GM23338 (cell line): ENCODE measurements around the gene CCL18. TPM values are rescaled to one million over a fixed set of nuclear protein-coding genes. Genes with fewer than 3 reads are reported as not detected.
"Not testable (repeated sequence)": the region's sequence is repeated elsewhere in the genome, so short reads cannot be mapped to it uniquely, and the experiment has no call there.

ENCODE experiments used
- ATAC-seq: fragments of 200-7000 bp; cut with Tn5 transposase; 3 replicates; pipeline ENCODE4 v1.9.1; 2020
- DNase-seq: peaks from one replicate; pipeline ENCODE4 v3.0.0-alpha.2; 2015; ENCODE audit warnings: low spot score
- H2AFZ ChIP-seq: fragments of 200-600 bp; sonication (generic); 2 replicates; pipeline ENCODE4 v1.8.0; 2016; ENCODE audit warnings: antibody characterized with exemption, mild to moderate bottlenecking, moderate library complexity
- H3F3A ChIP-seq: fragments of 200-600 bp; sonication (generic); replicated peaks from 2 replicates; pipeline ENCODE4 v1.8.0; 2017; ENCODE audit warnings: antibody characterized with exemption, mixed run types, low read depth
- H3K27ac ChIP-seq: fragments of 200-600 bp; sonication (generic); 2 replicates; pipeline ENCODE4 v1.6.1; 2016; ENCODE audit warnings: low read depth
- H3K27me3 ChIP-seq: fragments of 200-600 bp; sonication (generic); 2 replicates; pipeline ENCODE4 v1.8.0; 2016; ENCODE audit warnings: mild to moderate bottlenecking, mixed run types, moderate library complexity; ENCODE audit not compliant: insufficient read depth
- H3K36me3 ChIP-seq: fragments of 200-600 bp; sonication (generic); 2 replicates; pipeline ENCODE4 v1.8.0; 2016; ENCODE audit warnings: mild to moderate bottlenecking; ENCODE audit not compliant: insufficient read depth
- H3K4me1 ChIP-seq: fragments of 200-600 bp; sonication (generic); 2 replicates; pipeline ENCODE4 v1.8.0; 2016; ENCODE audit warnings: mild to moderate bottlenecking, moderate library complexity; ENCODE audit not compliant: insufficient read depth
- H3K4me2 ChIP-seq: fragments of 200-600 bp; sonication (generic); 2 replicates; pipeline ENCODE4 v1.7.1; 2017; ENCODE audit warnings: mixed run types
- H3K4me3 ChIP-seq: fragments of 200-600 bp; sonication (generic); 2 replicates; pipeline ENCODE4 v1.6.1; 2016; ENCODE audit warnings: mixed run types
- H3K79me2 ChIP-seq: fragments of 200-600 bp; sonication (generic); replicated peaks from 2 replicates; pipeline ENCODE4 v1.8.0; 2017; ENCODE audit warnings: mild to moderate bottlenecking; ENCODE audit not compliant: insufficient read depth
- H3K9me2 ChIP-seq: fragments of 200-600 bp; sonication (generic); 2 replicates; pipeline ENCODE4 v1.8.0; 2017; ENCODE audit not compliant: insufficient read depth
- H4K20me1 ChIP-seq: fragments of 200-600 bp; sonication (generic); replicated peaks from 2 replicates; pipeline ENCODE4 v1.8.0; 2017; ENCODE audit warnings: mild to moderate bottlenecking; ENCODE audit not compliant: insufficient read depth
- H3K27ac Mint-ChIP-seq: 2 replicates; pipeline ENCODE4 v1.8.0; 2020; ENCODE audit warnings: inconsistent platforms, mild to moderate bottlenecking, moderate library complexity, mixed read lengths
- H3K27me3 Mint-ChIP-seq: 3 replicates; pipeline ENCODE4 v1.8.0; 2022; ENCODE audit warnings: low read depth, mild to moderate bottlenecking, moderate library complexity, mixed read lengths, inconsistent platforms; ENCODE audit not compliant: insufficient read depth, poor library complexity
- H3K36me3 Mint-ChIP-seq: 3 replicates; pipeline ENCODE4 v1.8.0; 2021; ENCODE audit warnings: low read depth, mild to moderate bottlenecking, inconsistent platforms, moderate library complexity, mixed read lengths
- H3K4me1 Mint-ChIP-seq: 3 replicates; pipeline ENCODE4 v1.8.0; 2020; ENCODE audit warnings: mild to moderate bottlenecking, inconsistent platforms, mixed read lengths
- H3K4me3 Mint-ChIP-seq: 3 replicates; pipeline ENCODE4 v1.8.0; 2021; ENCODE audit warnings: moderate library complexity, mild to moderate bottlenecking, inconsistent platforms, mixed read lengths
- H3K9me3 Mint-ChIP-seq: 3 replicates; pipeline ENCODE4 v1.8.0; 2020; ENCODE audit warnings: moderate library complexity, mild to moderate bottlenecking, inconsistent platforms, mixed read lengths
- polyA plus RNA-seq: library from polyadenylated mRNA; unstranded; fragments of >200 nt; fragmentation: Nextera tagmentation; extraction: Ambion mirVana; gene quantifications from 2 replicates; pipeline ENCODE4 v1.2.1, GENCODE V29; 2016
- small RNA-seq: library from RNA; depleted of rRNA; stranded (forward); fragments of <200 nt; gene quantifications from one replicate; pipeline ENCODE3, GENCODE V24; 2014; ENCODE audit warnings: low replicate concordance
- total RNA-seq: library from RNA; depleted of rRNA; stranded (reverse); fragments of >200 nt; shearing (Covaris generic); gene quantifications from 2 replicates; pipeline ENCODE4 v1.2.3, GENCODE V29; 2014; rRNA removed
- TF ChIP-seq, protein P1 (sequence below): fragments of 250-450 bp; sonication (Bioruptor Pico); IDR thresholded peaks from 2 replicates; pipeline ENCODE4 v1.5.0; 2020; ENCODE audit warnings: mild to moderate bottlenecking, moderate library complexity

Gene CCL18
- total and polyA plus RNA-seq, 2 experiments from 2014 or later: not detected

DNA sequence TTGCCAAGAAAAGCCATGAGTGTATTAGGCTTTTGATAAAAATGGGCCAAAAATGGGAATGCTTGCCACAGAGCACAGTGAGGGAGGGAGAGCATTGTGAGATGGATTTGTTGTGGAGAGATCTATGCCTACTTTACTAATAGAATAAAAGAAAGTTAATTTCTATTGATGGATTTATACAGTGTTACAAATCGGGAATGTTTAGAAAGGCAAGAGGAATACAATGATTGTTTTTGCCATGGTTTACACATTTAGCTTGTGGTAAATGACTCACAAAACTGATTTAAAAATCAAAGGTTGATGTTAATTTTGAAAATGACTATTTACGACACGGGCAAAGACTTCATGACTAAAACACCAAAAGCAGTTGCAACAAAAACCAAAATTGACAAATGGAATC, 56.1 kb downstream of the CCL18 start (continued):
- TF ChIP-seq, protein P1, sequence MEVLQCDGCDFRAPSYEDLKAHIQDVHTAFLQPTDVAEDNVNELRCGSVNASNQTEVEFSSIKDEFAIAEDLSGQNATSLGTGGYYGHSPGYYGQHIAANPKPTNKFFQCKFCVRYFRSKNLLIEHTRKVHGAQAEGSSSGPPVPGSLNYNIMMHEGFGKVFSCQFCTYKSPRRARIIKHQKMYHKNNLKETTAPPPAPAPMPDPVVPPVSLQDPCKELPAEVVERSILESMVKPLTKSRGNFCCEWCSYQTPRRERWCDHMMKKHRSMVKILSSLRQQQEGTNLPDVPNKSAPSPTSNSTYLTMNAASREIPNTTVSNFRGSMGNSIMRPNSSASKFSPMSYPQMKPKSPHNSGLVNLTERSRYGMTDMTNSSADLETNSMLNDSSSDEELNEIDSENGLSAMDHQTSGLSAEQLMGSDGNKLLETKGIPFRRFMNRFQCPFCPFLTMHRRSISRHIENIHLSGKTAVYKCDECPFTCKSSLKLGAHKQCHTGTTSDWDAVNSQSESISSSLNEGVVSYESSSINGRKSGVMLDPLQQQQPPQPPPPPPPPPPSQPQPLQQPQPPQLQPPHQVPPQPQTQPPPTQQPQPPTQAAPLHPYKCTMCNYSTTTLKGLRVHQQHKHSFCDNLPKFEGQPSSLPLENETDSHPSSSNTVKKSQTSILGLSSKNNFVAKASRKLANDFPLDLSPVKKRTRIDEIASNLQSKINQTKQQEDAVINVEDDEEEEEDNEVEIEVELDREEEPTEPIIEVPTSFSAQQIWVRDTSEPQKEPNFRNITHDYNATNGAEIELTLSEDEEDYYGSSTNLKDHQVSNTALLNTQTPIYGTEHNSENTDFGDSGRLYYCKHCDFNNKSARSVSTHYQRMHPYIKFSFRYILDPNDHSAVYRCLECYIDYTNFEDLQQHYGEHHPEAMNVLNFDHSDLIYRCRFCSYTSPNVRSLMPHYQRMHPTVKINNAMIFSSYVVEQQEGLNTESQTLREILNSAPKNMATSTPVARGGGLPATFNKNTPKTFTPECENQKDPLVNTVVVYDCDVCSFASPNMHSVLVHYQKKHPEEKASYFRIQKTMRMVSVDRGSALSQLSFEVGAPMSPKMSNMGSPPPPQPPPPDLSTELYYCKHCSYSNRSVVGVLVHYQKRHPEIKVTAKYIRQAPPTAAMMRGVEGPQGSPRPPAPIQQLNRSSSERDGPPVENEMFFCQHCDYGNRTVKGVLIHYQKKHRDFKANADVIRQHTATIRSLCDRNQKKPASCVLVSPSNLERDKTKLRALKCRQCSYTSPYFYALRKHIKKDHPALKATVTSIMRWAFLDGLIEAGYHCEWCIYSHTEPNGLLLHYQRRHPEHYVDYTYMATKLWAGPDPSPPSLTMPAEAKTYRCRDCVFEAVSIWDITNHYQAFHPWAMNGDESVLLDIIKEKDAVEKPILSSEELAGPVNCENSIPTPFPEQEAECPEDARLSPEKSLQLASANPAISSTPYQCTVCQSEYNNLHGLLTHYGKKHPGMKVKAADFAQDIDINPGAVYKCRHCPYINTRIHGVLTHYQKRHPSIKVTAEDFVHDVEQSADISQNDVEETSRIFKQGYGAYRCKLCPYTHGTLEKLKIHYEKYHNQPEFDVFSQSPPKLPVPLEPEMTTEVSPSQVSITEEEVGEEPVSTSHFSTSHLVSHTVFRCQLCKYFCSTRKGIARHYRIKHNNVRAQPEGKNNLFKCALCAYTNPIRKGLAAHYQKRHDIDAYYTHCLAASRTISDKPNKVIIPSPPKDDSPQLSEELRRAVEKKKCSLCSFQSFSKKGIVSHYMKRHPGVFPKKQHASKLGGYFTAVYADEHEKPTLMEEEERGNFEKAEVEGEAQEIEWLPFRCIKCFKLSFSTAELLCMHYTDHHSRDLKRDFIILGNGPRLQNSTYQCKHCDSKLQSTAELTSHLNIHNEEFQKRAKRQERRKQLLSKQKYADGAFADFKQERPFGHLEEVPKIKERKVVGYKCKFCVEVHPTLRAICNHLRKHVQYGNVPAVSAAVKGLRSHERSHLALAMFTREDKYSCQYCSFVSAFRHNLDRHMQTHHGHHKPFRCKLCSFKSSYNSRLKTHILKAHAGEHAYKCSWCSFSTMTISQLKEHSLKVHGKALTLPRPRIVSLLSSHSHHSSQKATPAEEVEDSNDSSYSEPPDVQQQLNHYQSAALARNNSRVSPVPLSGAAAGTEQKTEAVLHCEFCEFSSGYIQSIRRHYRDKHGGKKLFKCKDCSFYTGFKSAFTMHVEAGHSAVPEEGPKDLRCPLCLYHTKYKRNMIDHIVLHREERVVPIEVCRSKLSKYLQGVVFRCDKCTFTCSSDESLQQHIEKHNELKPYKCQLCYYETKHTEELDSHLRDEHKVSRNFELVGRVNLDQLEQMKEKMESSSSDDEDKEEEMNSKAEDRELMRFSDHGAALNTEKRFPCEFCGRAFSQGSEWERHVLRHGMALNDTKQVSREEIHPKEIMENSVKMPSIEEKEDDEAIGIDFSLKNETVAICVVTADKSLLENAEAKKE (CRISPR knock-in tag): no peak

GRCh38 chr17:36121099-36121498, 57.0 kb downstream of the CCL18 start:
- not testable (repeated sequence) for H3K27ac ChIP-seq, DNase-seq, H3K4me3 Mint-ChIP-seq, H3F3A ChIP-seq, H4K20me1 ChIP-seq, H3K9me2 ChIP-seq, H3K79me2 ChIP-seq, H2AFZ ChIP-seq, H3K27me3 Mint-ChIP-seq, H3K27ac Mint-ChIP-seq, H3K4me2 ChIP-seq, H3K4me3 ChIP-seq, ATAC-seq, H3K27me3 ChIP-seq
- Mint-ChIP-seq H3K4me1 (peaks cover 20% of the 10 kb centered on the region), H3K9me3 (peaks cover 33% of the 10 kb centered on the region), H3K36me3 (peaks cover 22% of the 10 kb centered on the region)
- H3K36me3 ChIP-seq: peaks cover 15% of the 10 kb centered on the region
- peaks cover 21% of the 10 kb centered on the region for H3K4me1 ChIP-seq

Small RNA genes within 50 kb of the gene (small RNA-seq; reads per million reads assigned to genes)
- not detected for gene RN7SL301P

Other genes starting within 250 kb of the CCL18 start
- not detected in 2 replicates for gene HEATR9, start 195.4 kb upstream of the CCL18 start, total RNA-seq
- gene HEATR9, start 195.4 kb upstream of the CCL18 start, polyA plus RNA-seq: not detected in 2 replicates
- gene CCL5, start 183.9 kb upstream of the CCL18 start, total RNA-seq: not detected in 2 replicates
- gene CCL5, start 183.9 kb upstream of the CCL18 start, polyA plus RNA-seq: not detected in 2 replicates
- 3.9 and 5.2 TPM in 2 replicates for gene RDM1, start 133.5 kb upstream of the CCL18 start, total RNA-seq
- 7.3 and 8.8 TPM in 2 replicates for gene RDM1, start 133.5 kb upstream of the CCL18 start, polyA plus RNA-seq
- not detected in 2 replicates for gene LYZL6, start 120.6 kb upstream of the CCL18 start, total RNA-seq
- gene LYZL6, start 120.6 kb upstream of the CCL18 start, polyA plus RNA-seq: not detected in 2 replicates
- not detected in 2 replicates for gene CCL16, start 82.8 kb upstream of the CCL18 start, total RNA-seq
- not detected in 2 replicates for gene CCL16, start 82.8 kb upstream of the CCL18 start, polyA plus RNA-seq
- not detected in 2 replicates for gene CCL14, start 77.5 kb upstream of the CCL18 start, total RNA-seq
- gene CCL14, start 77.5 kb upstream of the CCL18 start, polyA plus RNA-seq: not detected in 2 replicates
- not detected in 2 replicates for gene CCL15, start 62.7 kb upstream of the CCL18 start, total RNA-seq
- not detected in 2 replicates for gene CCL15, start 62.7 kb upstream of the CCL18 start, polyA plus RNA-seq
- gene CCL23, start 46.3 kb upstream of the CCL18 start, total RNA-seq: not detected in 2 replicates
- not detected in 2 replicates for gene CCL23, start 46.3 kb upstream of the CCL18 start, polyA plus RNA-seq
- gene CCL3, start 25.9 kb downstream of the CCL18 start, total RNA-seq: not detected in 2 replicates
- gene CCL3, start 25.9 kb downstream of the CCL18 start, polyA plus RNA-seq: 0.40 TPM in 1 of 2 replicates, not detected in the other
- not detected in 2 replicates for gene CCL4, start 39.6 kb downstream of the CCL18 start, total RNA-seq
- gene CCL4, start 39.6 kb downstream of the CCL18 start, polyA plus RNA-seq: not detected in 2 replicates
- gene TBC1D3B, start 112.4 kb downstream of the CCL18 start, total RNA-seq: 0.54 and 1.3 TPM in 2 replicates
- 0.80 and 0.95 TPM in 2 replicates for gene TBC1D3B, start 112.4 kb downstream of the CCL18 start, polyA plus RNA-seq
- not detected in 2 replicates for gene CCL3L1, start 132.5 kb downstream of the CCL18 start, total RNA-seq
- 0.59 and 0.70 TPM in 2 replicates for gene CCL3L1, start 132.5 kb downstream of the CCL18 start, polyA plus RNA-seq
- gene CCL4L2, start 146.8 kb downstream of the CCL18 start, total RNA-seq: not detected in 2 replicates
- not detected in 2 replicates for gene CCL4L2, start 146.8 kb downstream of the CCL18 start, polyA plus RNA-seq
- 0.62 TPM in 1 of 2 replicates, not detected in the other for gene TBC1D3I, start 200.3 kb downstream of the CCL18 start, total RNA-seq
- gene TBC1D3I, start 200.3 kb downstream of the CCL18 start, polyA plus RNA-seq: 0.11 TPM in 1 of 2 replicates, not detected in the other